ENCODE data around the gene PDZRN3. TPM values are rescaled to one million over a fixed set of nuclear protein-coding genes. Genes with fewer than 3 reads are reported as not detected.

The PDZRN3 gene
- total RNA-seq, 1 experiment from 2014 or later, result 5.9 TPM

DNA sequence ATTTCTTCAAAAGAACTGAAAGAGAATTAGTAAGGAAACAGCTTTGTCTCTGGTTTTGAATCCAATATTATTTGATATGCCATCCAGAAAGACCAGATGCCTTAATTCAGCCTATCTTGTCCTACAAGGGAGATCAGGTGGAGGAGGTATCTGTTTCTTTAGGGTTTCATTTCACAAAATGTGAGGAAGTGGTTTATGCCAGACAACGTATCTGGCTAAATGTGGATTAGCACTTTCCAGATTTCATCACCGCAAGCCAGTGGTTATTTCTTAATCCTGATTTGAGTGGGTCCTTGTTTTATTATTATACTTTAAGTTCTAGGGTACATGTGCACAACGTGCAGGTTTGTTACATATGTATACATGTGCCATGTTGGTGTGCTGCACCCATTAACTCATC is 292.2 kb downstream of the PDZRN3 start:
- H3K9me3 Mint-ChIP-seq, result peaks cover 5 to 6% of the 10 kb centered on the region in 2 experiments
- TF ChIP-seq, protein P1, sequence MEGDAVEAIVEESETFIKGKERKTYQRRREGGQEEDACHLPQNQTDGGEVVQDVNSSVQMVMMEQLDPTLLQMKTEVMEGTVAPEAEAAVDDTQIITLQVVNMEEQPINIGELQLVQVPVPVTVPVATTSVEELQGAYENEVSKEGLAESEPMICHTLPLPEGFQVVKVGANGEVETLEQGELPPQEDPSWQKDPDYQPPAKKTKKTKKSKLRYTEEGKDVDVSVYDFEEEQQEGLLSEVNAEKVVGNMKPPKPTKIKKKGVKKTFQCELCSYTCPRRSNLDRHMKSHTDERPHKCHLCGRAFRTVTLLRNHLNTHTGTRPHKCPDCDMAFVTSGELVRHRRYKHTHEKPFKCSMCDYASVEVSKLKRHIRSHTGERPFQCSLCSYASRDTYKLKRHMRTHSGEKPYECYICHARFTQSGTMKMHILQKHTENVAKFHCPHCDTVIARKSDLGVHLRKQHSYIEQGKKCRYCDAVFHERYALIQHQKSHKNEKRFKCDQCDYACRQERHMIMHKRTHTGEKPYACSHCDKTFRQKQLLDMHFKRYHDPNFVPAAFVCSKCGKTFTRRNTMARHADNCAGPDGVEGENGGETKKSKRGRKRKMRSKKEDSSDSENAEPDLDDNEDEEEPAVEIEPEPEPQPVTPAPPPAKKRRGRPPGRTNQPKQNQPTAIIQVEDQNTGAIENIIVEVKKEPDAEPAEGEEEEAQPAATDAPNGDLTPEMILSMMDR (conservative IDR thresholded peaks at IDR 0.05), result no peak

More for the DNA sequence above, 292.2 kb downstream of the PDZRN3 start:
- peaks cover 2 to 5% (median 5%) of the 10 kb centered on the region in 3 experiments; a peak in 6 of 7 replicates for H3K36me3 Mint-ChIP-seq (ENCODE audit: insufficient read depth in 1 of 3, low read depth in 3 of 3)
- no peak overlapping the region for H2BK120ac ChIP-seq (ENCODE audit: low read depth, low read length, poor library complexity, severe bottlenecking)
- no peak overlapping the region for H4K8ac ChIP-seq (replicated peaks; ENCODE audit: insufficient read length, low read depth, low read length)
- no peaks in the 10 kb centered on the region for H3K79me2 ChIP-seq (ENCODE audit: insufficient read depth, low read length)
- no peaks in the 10 kb centered on the region for H3K79me1 ChIP-seq (ENCODE audit: insufficient read depth, low read depth, low read length, poor library complexity, severe bottlenecking)
- no peak overlapping the region for H3K27ac ChIP-seq (ENCODE audit: insufficient read length, low read depth, low read length)
- H4K91ac ChIP-seq (ENCODE audit: insufficient read length, low read depth, low read length), result no peak overlapping the region
- H3K56ac ChIP-seq (ENCODE audit: insufficient read length, low read depth, low read length), result no peak overlapping the region
- H4K5ac ChIP-seq (ENCODE audit: insufficient read length, low read depth, low read length), result no peak overlapping the region
- no peak overlapping the region for H3K9ac ChIP-seq (ENCODE audit: extremely low read depth, insufficient read length, low read length)
- no peak overlapping the region for H2BK12ac ChIP-seq (ENCODE audit: insufficient read length, low read depth, low read length)
- no peak overlapping the region for H2AFZ ChIP-seq (ENCODE audit: low read length)
- H2BK20ac ChIP-seq (ENCODE audit: low read depth, low read length, poor library complexity, severe bottlenecking), result no peak overlapping the region
- H2BK15ac ChIP-seq (ENCODE audit: low read depth, low read length), result no peak overlapping the region
- no peaks in the 10 kb centered on the region for H3K4me1 ChIP-seq (ENCODE audit: insufficient read depth, low read length)
- no peak overlapping the region for H3K27ac Mint-ChIP-seq
- H3K9me3 ChIP-seq (ENCODE audit: control insufficient read depth, low read depth, low read length), result no peaks in the 10 kb centered on the region
- no peak overlapping the region for H2BK5ac ChIP-seq (ENCODE audit: insufficient read length, low read length)
- DNase-seq, result no peak
- H4K20me1 ChIP-seq (ENCODE audit: control insufficient read depth, insufficient read depth, insufficient read length), result no peaks in the 10 kb centered on the region
- H3K23ac ChIP-seq (ENCODE audit: insufficient read length, low read depth, low read length), result no peak overlapping the region
- H3K4me1 Mint-ChIP-seq, result no peaks in the 10 kb centered on the region
- H3K14ac ChIP-seq (ENCODE audit: insufficient read depth, low read length), result no peak overlapping the region
- H3K4me2 ChIP-seq (ENCODE audit: insufficient read depth, insufficient read length, low read length), result no peak overlapping the region
- no peak overlapping the region for H3T11ph ChIP-seq (ENCODE audit: low read length)
- WGBS (ENCODE audit: extremely low coverage, insufficient read length, low lambda C conversion rate), result no CpG with 5 or more reads among the region's 3 CpGs
- no peak overlapping the region for H2AK5ac ChIP-seq (ENCODE audit: insufficient read length, low read length)
- H3K23me2 ChIP-seq (ENCODE audit: insufficient read length, low read depth, low read length, poor library complexity, severe bottlenecking), result no peaks in the 10 kb centered on the region
- no peak overlapping the region for H3K4ac ChIP-seq (ENCODE audit: low read depth, low read length)
- H3K27me3 Mint-ChIP-seq (ENCODE audit: low read depth), result no peaks in the 10 kb centered on the region
- H3K27me3 ChIP-seq (ENCODE audit: insufficient read depth, low read length), result no peaks in the 10 kb centered on the region
- H3K18ac ChIP-seq (ENCODE audit: insufficient read length, low read depth, low read length), result no peak overlapping the region
- H3K4me3 Mint-ChIP-seq, result no peak overlapping the region

Measured in H9 (cell line).